GM12878 (cell line): Measurements from ENCODE around the gene AIF1L. TPM values are rescaled to one million over a fixed set of nuclear protein-coding genes. Genes with fewer than 3 reads are reported as not detected.

Experiments
- ATAC-seq: fragments of 200-7000 bp; cut with Tn5 transposase; 3 replicates; pipeline ENCODE4 v1.9.1; 2020; ENCODE audit warnings: mild to moderate bottlenecking, moderate library complexity
- BruUV-seq: library from RNA; stranded (reverse); fragments of 400-500 nt; replicated peaks from 2 replicates; lab custom pipeline; 2021; lab: Mats Ljungman, UMichigan
- CTCF ChIA-PET: fragments of 300-600 bp; sonication (Branson Sonifier 250); formaldehyde crosslinking; extraction: SDS; loops from one replicate; lab custom pipeline; 2021; ENCODE audit warnings: inconsistent platforms; lab: Yijun Ruan, JAX
- POLR2A ChIA-PET: fragments of 350-600 bp; formaldehyde crosslinking; extraction: SDS; loops from one replicate; lab custom pipeline; 2021; ENCODE audit warnings: inconsistent platforms; lab: Charles Lee
- RAD21 ChIA-PET: fragments of 300-600 bp; sonication (Branson Sonifier 250); formaldehyde crosslinking; loops from one replicate; lab custom pipeline; 2023; ENCODE audit warnings: antibody characterized with exemption; ENCODE audit not compliant: unreplicated experiment; lab: Charles Lee
- SMC1A ChIA-PET: fragments of 300-600 bp; sonication (Branson Sonifier 250); formaldehyde crosslinking; loops from one replicate; lab custom pipeline; 2023; ENCODE audit not compliant: unreplicated experiment, uncharacterized antibody; lab: Charles Lee
- DNase-seq: peaks from one replicate; pipeline ENCODE4 v3.0.0-alpha.2; 2011; ENCODE audit warnings: low read depth, low spot score
- FAIRE-seq: peaks from 3 replicates; lab custom pipeline; 2011; peaks lifted over from hg19 to GRCh38; lab: Jason Lieb, UNC
- H2AFZ ChIP-seq: 2 replicates; pipeline ENCODE4 v1.6.0; 2011; ENCODE audit warnings: low read depth, low read length, control low read depth; ENCODE audit not compliant: control insufficient read depth
- H3K27ac ChIP-seq: 2 replicates; pipeline ENCODE4 v1.5.1; 2011; ENCODE audit warnings: control low read depth; ENCODE audit not compliant: control insufficient read depth, insufficient read depth
- H3K27me3 ChIP-seq, 2 experiments: replicated peaks in 1 of 2; 2 replicates each; pipeline versions ENCODE4 v1.6.0 to v1.6.1; 2011; ENCODE audit warnings: low read length in 1 of 2; ENCODE audit not compliant: control insufficient read depth in 2 of 2, insufficient read depth in 2 of 2
- H3K36me3 ChIP-seq, 2 experiments: 2 replicates each; pipeline ENCODE4 v1.5.1; 2011; ENCODE audit warnings: low read length in 1 of 2; ENCODE audit not compliant: control insufficient read depth in 2 of 2, insufficient read depth in 2 of 2
- H3K4me1 ChIP-seq: 2 replicates; pipeline ENCODE4 v1.6.1; 2011; ENCODE audit warnings: mild to moderate bottlenecking, low read length, moderate library complexity, mixed read lengths; ENCODE audit not compliant: control insufficient read depth, insufficient read depth
- H3K4me2 ChIP-seq: 2 replicates; pipeline ENCODE4 v1.6.0; 2011; ENCODE audit warnings: control low read depth; ENCODE audit not compliant: control insufficient read depth, insufficient read depth
- H3K4me3 ChIP-seq: fragments of 200-600 bp; sonication (generic); 2 replicates; pipeline ENCODE4 v1.5.1; 2016
- H3K79me2 ChIP-seq: 2 replicates; pipeline ENCODE4 v1.6.0; 2011; ENCODE audit warnings: low read length; ENCODE audit not compliant: control insufficient read depth, insufficient read depth
- H3K9ac ChIP-seq: 2 replicates; pipeline ENCODE4 v1.8.0; 2011; ENCODE audit warnings: low read length, control low read depth, mixed read lengths; ENCODE audit not compliant: control insufficient read depth, insufficient read depth
- H3K9me3 ChIP-seq: replicated peaks from 3 replicates; pipeline ENCODE4 v1.5.1; 2011; ENCODE audit warnings: mild to moderate bottlenecking, low read length; ENCODE audit not compliant: control insufficient read depth, insufficient read depth
- H4K20me1 ChIP-seq: 2 replicates; pipeline ENCODE4 v1.6.0; 2011; ENCODE audit not compliant: control insufficient read depth, insufficient read depth
- BHLHE40 ChIP-seq, 2 experiments: fragments of 450-650 bp in 1 of 2; IDR thresholded peaks; 2 replicates each; pipeline ENCODE4 v1.6.1; 2011 to 2017; ENCODE audit warnings: low read depth in 2 of 2, borderline replicate concordance in 1 of 2, improper control_type of control experiment in 1 of 2, low read length in 1 of 2, mild to moderate bottlenecking in 1 of 2
- BRCA1 ChIP-seq: IDR thresholded peaks from 2 replicates; pipeline ENCODE4 v1.6.1; 2011; ENCODE audit warnings: low read depth, low read length, improper control_type of control experiment
- CHD4 ChIP-seq: fragments of 200-600 bp; sonication (generic); IDR thresholded peaks from 2 replicates; pipeline ENCODE4 v1.6.1; 2016; ENCODE audit warnings: mild to moderate bottlenecking
- CUX1 ChIP-seq: IDR thresholded peaks from 2 replicates; pipeline ENCODE4 v1.6.1; 2012; ENCODE audit warnings: improper control_type of control experiment, low read depth, low read length; ENCODE audit not compliant: insufficient replicate concordance
- ELK1 ChIP-seq: IDR thresholded peaks from 2 replicates; pipeline ENCODE4 v1.6.1; 2012; ENCODE audit warnings: low read depth, low read length, improper control_type of control experiment
- NFIC ChIP-seq: IDR thresholded peaks from 2 replicates; pipeline ENCODE4 v1.6.1; 2012; ENCODE audit warnings: low read depth, mild to moderate bottlenecking, inconsistent platforms, low read length, moderate library complexity
- NKRF ChIP-seq: fragments of 450-650 bp; conservative IDR thresholded peaks from 2 replicates; pipeline ENCODE4 v1.6.1; 2017; ENCODE audit warnings: mild to moderate bottlenecking, moderate library complexity
- SUPT20H ChIP-seq: IDR thresholded peaks from 2 replicates; pipeline ENCODE4 v1.6.1; 2011; ENCODE audit warnings: low read depth, mild to moderate bottlenecking, low read length, moderate library complexity, borderline replicate concordance; ENCODE audit not compliant: control insufficient read depth
- WGBS: methylation state at CpG from one replicate; pipeline ENCODE4 v1.1.6; 2016; ENCODE audit warnings: low lambda C conversion rate; ENCODE audit not compliant: insufficient replicate concordance, insufficient coverage; ENCODE audit errors: missing lambda C conversion rate; 5-methylcytosine and 5-hydroxymethylcytosine counted together
- in situ Hi-C: fragments of 300-500 bp; cut with MboI; formaldehyde crosslinking; loops from 9 replicates; pipeline ENCODE4 v1.14.3; 2018; ENCODE audit warnings: mixed read lengths
- intact Hi-C: fragments of 100-400 bp; cut with micrococcal nuclease; formaldehyde crosslinking; loops from one replicate; pipeline ENCODE4 v1.14.2; 2022; ENCODE audit not compliant: unreplicated experiment
- polyA plus RNA-seq, 11 experiments: library from polyadenylated mRNA; depleted of rRNA in 4 of 11; unstranded in 6 of 11; stranded (reverse) in 5 of 11; fragments of >200 nt; fragmentation: Nextera tagmentation in 4 of 11; fragmentation: Illumina TruSeq in 1 of 11; extraction: Ambion mirVana in 4 of 11; extraction: Trizol in 1 of 11; gene quantifications; 1 replicate in 1 of 11; 2 replicates in 10 of 11; pipeline versions ENCODE4 v1.2.1 to v1.2.3, GENCODE V29; 2011 to 2016; ENCODE audit warnings: inconsistent platforms in 2 of 11, missing spikeins in 2 of 11, low read depth in 1 of 11
- total RNA-seq, 4 experiments: library from RNA; depleted of rRNA in 3 of 4; stranded (reverse); fragments of >200 nt in 3 of 4; fragmentation: Illumina TruSeq in 1 of 4; extraction: Trizol in 1 of 4; gene quantifications; 2 replicates each; pipeline versions ENCODE4 v1.2.1 to v1.2.3, GENCODE V29; 2013 to 2021

AIF1L gene
- total and polyA plus RNA-seq, 10 of the 15 experiments (the other 5 are each of a cell fraction or from before 2014, with no cell fraction given) = 0.07 to 0.15 (median 0.08) TPM; not detected in 7

- BruUV-seq = no TSS peak
- Histone ChIP-seq H3K9ac (no peak overlapping the region), H3K4me3 (no peak overlapping the region), H3K36me3 (no peaks in the 10 kb centered on the region), H3K27ac (no peak overlapping the region), H3K9me3 (no peaks in the 10 kb centered on the region), H3K27me3 (peaks cover 1 to 2% of the 10 kb centered on the region in 2 experiments; a peak in 1 of 4 replicates), H4K20me1 (no peaks in the 10 kb centered on the region), H2AFZ (no peak overlapping the region), H3K4me1 (no peaks in the 10 kb centered on the region), H3K4me2 (no peak overlapping the region), H3K79me2 (no peaks in the 10 kb centered on the region)
- CTCF ChIA-PET = no interaction called here
- FAIRE-seq (no peak), DNase-seq (no peak), ATAC-seq (no peak)
- in situ Hi-C loops = no loop called here
- POLR2A ChIA-PET = no interaction called here
- intact Hi-C loops = no loop called here
- TF ChIP-seq BHLHE40 (IDR thresholded peaks at IDR 0.05; ENCODE audit: borderline replicate concordance in 1 of 2, low read depth in 2 of 2, low read length in 1 of 2) (no peak), ELK1 (no peak), CHD4 (no peak), SUPT20H (no peak), NKRF (no peak), NFIC (no peak), BRCA1 (no peak), CUX1 (no peak)
- RAD21 ChIA-PET = no interaction called here
- SMC1A ChIA-PET = no interaction called here
- WGBS = 49% methylated on average over 19 of the region's 25 CpGs
Observed at GRCh38 chr9:131111854-131112311, 15.6 kb downstream of the AIF1L start.
